Osteoblast (primary cell): ENCODE data around the gene MBTPS2. TPM values are rescaled to one million over a fixed set of nuclear protein-coding genes. Genes with fewer than 3 reads are reported as not detected.
A peak's percentile ranks its signal among the peaks of the same experiment; 100 is the strongest.

Experiments used
- DNase-seq: peaks from one replicate; pipeline ENCODE4 v3.0.0; 2011; ENCODE audit warnings: low spot score, mixed read lengths; ENCODE audit not compliant: insufficient read length; ENCODE audit errors: missing footprints
- H2AFZ ChIP-seq: 2 replicates; pipeline ENCODE4 v1.6.0; 2011; ENCODE audit warnings: mild to moderate bottlenecking, low read length
- H3K27ac ChIP-seq: 2 replicates; pipeline ENCODE4 v1.5.1; 2011; ENCODE audit warnings: mild to moderate bottlenecking, low read depth, low read length, moderate library complexity
- H3K27me3 ChIP-seq: 2 replicates; pipeline ENCODE4 v1.6.0; 2012; ENCODE audit warnings: mild to moderate bottlenecking, control low read depth, inconsistent platforms, low read length, moderate library complexity; ENCODE audit not compliant: insufficient read depth
- H3K36me3 ChIP-seq: 2 replicates; pipeline ENCODE4 v1.5.1; 2011; ENCODE audit warnings: mild to moderate bottlenecking, low read length, control low read depth, moderate library complexity; ENCODE audit not compliant: insufficient read depth
- H3K4me1 ChIP-seq: 2 replicates; pipeline ENCODE4 v1.5.1; 2011; ENCODE audit warnings: mild to moderate bottlenecking, low read length, control low read depth, moderate library complexity; ENCODE audit not compliant: insufficient read depth
- H3K4me2 ChIP-seq: 2 replicates; pipeline ENCODE4 v1.6.0; 2011; ENCODE audit warnings: mild to moderate bottlenecking, low read length; ENCODE audit not compliant: insufficient read depth
- H3K4me3 ChIP-seq: fragments of 200-600 bp; sonication (generic); 3 replicates; pipeline ENCODE4 v1.5.1; 2012; ENCODE audit warnings: mild to moderate bottlenecking, low read length, inconsistent platforms; ENCODE audit not compliant: insufficient read depth
- H3K79me2 ChIP-seq: 2 replicates; pipeline ENCODE4 v1.6.0; 2012; ENCODE audit warnings: mild to moderate bottlenecking, low read length, control low read depth, inconsistent platforms; ENCODE audit not compliant: insufficient read depth
- H3K9me3 ChIP-seq: 2 replicates; pipeline ENCODE4 v1.5.1; 2011; ENCODE audit warnings: low read depth, low read length, control low read depth
- H4K20me1 ChIP-seq: 2 replicates; pipeline ENCODE4 v1.6.0; 2012; ENCODE audit warnings: mild to moderate bottlenecking, low read length, control low read depth; ENCODE audit not compliant: insufficient read depth
- CTCF ChIP-seq: IDR thresholded peaks from 2 replicates; pipeline ENCODE4 v1.5.1; 2011; ENCODE audit warnings: mild to moderate bottlenecking, low read depth, low read length, moderate library complexity; ENCODE audit errors: extremely low read depth
- total RNA-seq: library from RNA; depleted of rRNA; stranded (reverse); fragments of >200 nt; gene quantifications from 2 replicates; pipeline ENCODE4 v1.2.3, GENCODE V29; 2012

MBTPS2 gene
- total RNA-seq, 1 donor: 9.0 TPM

- no peak overlapping the region for H2AFZ ChIP-seq
- H3K79me2 ChIP-seq: no peaks in the 10 kb centered on the region
- no peaks in the 10 kb centered on the region for H3K9me3 ChIP-seq
- H3K27me3 ChIP-seq: no peaks in the 10 kb centered on the region
- H3K36me3 ChIP-seq: no peaks in the 10 kb centered on the region
- no peak for TF ChIP-seq CTCF
- peaks cover 12% of the 10 kb centered on the region for H3K4me1 ChIP-seq
- no peaks in the 10 kb centered on the region for H4K20me1 ChIP-seq
- DNase-seq: peak; percentile 91
- H3K27ac ChIP-seq: peak overlapping the region; percentile 80
- H3K4me3 ChIP-seq: no peak overlapping the region
- H3K4me2 ChIP-seq: peak overlapping the region; percentile 25
Measured at GRCh38 chrX:21926527-21927278, 87.3 kb downstream of the MBTPS2 start.

GRCh38 chrX:21929209-21929608, 89.8 kb downstream of the MBTPS2 start:
- H3K27ac ChIP-seq: no peak overlapping the region
- H3K27me3 ChIP-seq: no peaks in the 10 kb centered on the region
- no peaks in the 10 kb centered on the region for H4K20me1 ChIP-seq
- DNase-seq: no peak
- H3K4me1 ChIP-seq: peaks cover 23% of the 10 kb centered on the region
- H3K4me3 ChIP-seq: no peak overlapping the region
- H2AFZ ChIP-seq: no peak overlapping the region
- no peaks in the 10 kb centered on the region for H3K36me3 ChIP-seq
- no peaks in the 10 kb centered on the region for H3K79me2 ChIP-seq
- TF ChIP-seq CTCF: no peak
- no peak overlapping the region for H3K4me2 ChIP-seq
- H3K9me3 ChIP-seq: no peaks in the 10 kb centered on the region

- Histone ChIP-seq H3K27me3 (no peaks in the 10 kb centered on the region), H4K20me1 (no peaks in the 10 kb centered on the region), H3K36me3 (no peaks in the 10 kb centered on the region), H3K4me2 (no peak overlapping the region), H3K4me1 (peaks cover 23% of the 10 kb centered on the region), H2AFZ (no peak overlapping the region), H3K27ac (no peak overlapping the region), H3K79me2 (no peaks in the 10 kb centered on the region), H3K4me3 (no peak overlapping the region), H3K9me3 (no peaks in the 10 kb centered on the region)
- TF ChIP-seq CTCF: no peak
- DNase-seq: no peak
Measured at GRCh38 chrX:21930986-21931385, 91.6 kb downstream of the MBTPS2 start.

GRCh38 chrX:21932292-21933002, 93.0 kb downstream of the MBTPS2 start:
- TF ChIP-seq CTCF: no peak
- peak overlapping the region; percentile 39 for H2AFZ ChIP-seq
- peak; percentile 83 for DNase-seq

More at GRCh38 chrX:21932292-21933002, 93.0 kb downstream of the MBTPS2 start:
- Histone ChIP-seq H3K27ac (peak overlapping the region; percentile 91), H3K4me2 (peak overlapping the region; percentile 61), H4K20me1 (no peaks in the 10 kb centered on the region), H3K36me3 (no peaks in the 10 kb centered on the region), H3K4me3 (peak overlapping the region; percentile 11), H3K79me2 (no peaks in the 10 kb centered on the region), H3K4me1 (peaks cover 14% of the 10 kb centered on the region), H3K9me3 (no peaks in the 10 kb centered on the region), H3K27me3 (no peaks in the 10 kb centered on the region)
